Cardiac fibroblast (primary cell): Measurements from ENCODE around the gene PPP1R2.
"Not testable (repeated sequence)": the region's sequence is repeated elsewhere in the genome, so short reads cannot be mapped to it uniquely, and the experiment has no call there.

ENCODE experiments used
- DNase-seq, 2 donors: peaks; one replicate each; pipeline versions ENCODE4 v3.0.0 to v3.0.0-alpha.2; 2010; ENCODE audit warnings: low read depth in 2 of 2
- H3K4me3 ChIP-seq, 2 donors: replicated peaks in 1 of 2; 1 replicate in 1 of 2; 2 replicates in 1 of 2; pipeline ENCODE4 v1.5.1; 2011; ENCODE audit warnings: low read depth in 2 of 2, low read length in 2 of 2, mild to moderate bottlenecking in 2 of 2, moderate library complexity in 1 of 2
- TF ChIP-seq, protein P1 (sequence below): IDR thresholded peaks from one replicate; pipeline ENCODE4 v1.5.1; 2011; ENCODE audit warnings: low read depth, mild to moderate bottlenecking, low read length, inconsistent platforms

The PPP1R2 gene

DNA sequence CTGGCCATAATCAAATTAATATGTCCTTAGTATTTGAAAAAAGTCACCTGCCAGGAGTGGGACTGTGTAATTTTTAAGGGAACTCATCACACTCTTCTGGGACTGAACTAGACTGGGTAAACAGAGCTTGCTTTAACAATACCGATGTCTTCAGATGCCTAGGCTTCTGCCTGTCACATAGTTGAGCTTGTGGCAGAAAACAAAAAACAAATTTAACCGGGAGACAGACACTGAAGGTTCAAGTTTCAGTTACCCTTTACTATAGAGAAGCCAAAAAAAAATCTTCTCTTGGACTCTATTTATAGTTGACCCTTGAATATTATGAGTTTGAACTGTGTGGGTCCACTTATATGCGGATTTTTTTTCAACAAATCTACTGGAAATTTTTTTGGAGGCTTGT, 10.8 kb downstream of the PPP1R2 start:
- no peak for DNase-seq
- TF ChIP-seq, protein P1, sequence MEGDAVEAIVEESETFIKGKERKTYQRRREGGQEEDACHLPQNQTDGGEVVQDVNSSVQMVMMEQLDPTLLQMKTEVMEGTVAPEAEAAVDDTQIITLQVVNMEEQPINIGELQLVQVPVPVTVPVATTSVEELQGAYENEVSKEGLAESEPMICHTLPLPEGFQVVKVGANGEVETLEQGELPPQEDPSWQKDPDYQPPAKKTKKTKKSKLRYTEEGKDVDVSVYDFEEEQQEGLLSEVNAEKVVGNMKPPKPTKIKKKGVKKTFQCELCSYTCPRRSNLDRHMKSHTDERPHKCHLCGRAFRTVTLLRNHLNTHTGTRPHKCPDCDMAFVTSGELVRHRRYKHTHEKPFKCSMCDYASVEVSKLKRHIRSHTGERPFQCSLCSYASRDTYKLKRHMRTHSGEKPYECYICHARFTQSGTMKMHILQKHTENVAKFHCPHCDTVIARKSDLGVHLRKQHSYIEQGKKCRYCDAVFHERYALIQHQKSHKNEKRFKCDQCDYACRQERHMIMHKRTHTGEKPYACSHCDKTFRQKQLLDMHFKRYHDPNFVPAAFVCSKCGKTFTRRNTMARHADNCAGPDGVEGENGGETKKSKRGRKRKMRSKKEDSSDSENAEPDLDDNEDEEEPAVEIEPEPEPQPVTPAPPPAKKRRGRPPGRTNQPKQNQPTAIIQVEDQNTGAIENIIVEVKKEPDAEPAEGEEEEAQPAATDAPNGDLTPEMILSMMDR: no peak
- H3K4me3 ChIP-seq: no peak overlapping the region

DNA sequence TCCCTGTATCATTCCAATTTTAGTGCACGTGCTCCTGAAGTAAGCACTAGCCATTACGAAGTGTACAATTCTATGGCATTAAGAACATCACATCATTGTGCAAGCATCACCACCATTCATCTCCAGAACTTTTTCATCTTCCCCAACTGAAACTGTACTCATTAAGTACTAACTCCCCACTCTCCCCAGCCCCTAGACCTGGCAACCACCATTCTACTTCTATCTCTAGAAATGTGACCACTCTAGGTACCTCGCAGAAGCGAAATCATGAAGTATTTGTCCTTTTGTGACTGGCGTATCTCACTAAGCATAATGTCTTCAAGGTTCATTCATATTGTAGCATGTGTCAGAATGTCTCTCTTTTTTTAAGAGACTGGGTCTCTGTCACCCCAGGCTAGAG, 11.4 kb downstream of the PPP1R2 start:
- TF ChIP-seq, protein P1: no peak
- no peak overlapping the region for H3K4me3 ChIP-seq
- DNase-seq: no peak

DNA sequence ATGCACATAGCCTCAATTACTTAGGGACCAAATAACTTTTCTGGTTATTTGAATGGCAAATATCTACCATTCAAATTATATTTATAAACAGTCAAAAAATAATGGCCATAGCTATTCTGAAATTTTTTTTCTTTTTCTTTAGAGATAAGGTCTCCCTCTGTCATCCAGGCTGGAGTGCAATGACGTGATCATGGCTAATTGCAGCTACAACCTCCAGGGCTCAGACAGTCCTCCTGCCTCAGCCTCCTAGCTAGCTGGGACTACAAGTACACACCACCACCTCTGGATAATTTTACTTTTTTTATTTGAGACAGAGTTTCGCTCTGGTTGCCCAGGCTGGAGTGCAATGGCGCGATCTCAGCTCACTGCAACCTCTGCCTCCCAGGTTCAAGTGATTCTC, 16.6 kb downstream of the PPP1R2 start:
- no peak for DNase-seq
- H3K4me3 ChIP-seq: no peak overlapping the region
- TF ChIP-seq, protein P1: no peak

DNA sequence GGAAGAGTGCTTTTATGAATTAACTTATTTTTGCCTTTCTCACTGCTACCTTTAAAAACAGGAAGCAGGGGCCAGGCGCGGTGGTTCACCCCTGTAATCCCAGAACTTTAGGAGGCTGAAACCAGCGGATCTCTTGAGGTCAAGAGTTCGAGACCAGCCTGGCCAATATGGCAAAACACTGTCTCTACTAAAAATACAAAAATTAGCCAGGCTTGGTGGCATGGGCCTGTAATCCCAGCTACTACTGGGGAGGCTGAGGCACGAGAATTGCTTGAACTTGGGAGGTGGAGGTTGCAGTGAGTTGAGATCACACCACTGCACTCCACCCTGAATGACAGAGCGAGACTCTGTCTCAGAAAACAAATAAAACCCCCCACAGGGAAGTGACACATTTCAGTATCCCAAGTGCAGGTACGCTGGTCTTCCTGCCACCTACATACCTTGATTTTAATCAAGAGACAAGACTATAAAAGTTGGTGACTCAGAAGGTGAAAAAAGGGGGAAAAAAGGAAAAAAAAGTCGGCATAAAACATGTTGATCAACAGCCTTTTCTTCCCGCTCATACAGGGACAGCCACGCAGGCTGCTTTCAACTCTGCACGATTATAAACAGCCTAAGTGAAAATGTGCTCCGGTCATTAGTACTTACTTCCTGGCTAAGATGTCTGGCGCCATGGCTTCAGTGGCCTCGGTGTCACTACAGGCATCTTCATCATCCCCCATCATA, 18.8 kb downstream of the PPP1R2 start:
- TF ChIP-seq, protein P1: no peak
- H3K4me3 ChIP-seq: no peak overlapping the region
- no peak for DNase-seq

DNA sequence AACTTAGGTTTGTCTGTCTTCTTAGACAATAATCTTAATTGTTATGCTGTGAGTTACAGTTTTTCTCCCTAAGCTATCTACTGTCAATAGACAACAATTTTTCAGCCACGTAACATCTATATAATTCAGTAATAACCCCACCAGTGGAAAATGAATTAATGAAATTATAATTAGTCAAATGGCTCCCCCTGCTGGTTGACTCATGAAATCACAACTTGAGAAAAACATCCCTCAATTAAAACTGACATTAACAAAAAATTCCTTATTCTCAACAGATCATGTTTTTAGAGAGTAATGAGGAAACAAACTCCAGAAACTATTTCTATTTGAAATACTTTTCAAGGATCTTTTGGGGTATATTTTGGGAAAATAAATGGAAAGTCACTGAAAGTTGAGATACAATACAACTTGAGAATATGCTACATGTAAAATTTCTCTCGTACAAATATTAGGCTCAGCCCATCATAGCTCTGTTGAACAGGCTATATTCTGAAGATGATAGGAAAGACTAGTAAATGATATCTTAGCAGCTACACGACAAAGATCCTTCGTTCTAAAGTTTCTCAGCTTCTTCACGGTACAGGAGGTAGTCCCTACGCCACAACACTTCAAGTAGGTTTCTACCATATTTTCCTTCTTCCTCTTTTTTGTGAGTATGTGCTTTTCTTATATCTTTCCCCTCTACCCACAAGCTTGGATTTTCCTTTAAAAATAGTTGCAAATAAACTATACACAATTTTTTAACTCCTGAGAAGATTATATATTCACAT, 20.7 kb downstream of the PPP1R2 start:
- peak; percentile 53 to 59 for DNase-seq
- TF ChIP-seq, protein P1: peak; percentile 51
- no peak overlapping the region for H3K4me3 ChIP-seq

DNA sequence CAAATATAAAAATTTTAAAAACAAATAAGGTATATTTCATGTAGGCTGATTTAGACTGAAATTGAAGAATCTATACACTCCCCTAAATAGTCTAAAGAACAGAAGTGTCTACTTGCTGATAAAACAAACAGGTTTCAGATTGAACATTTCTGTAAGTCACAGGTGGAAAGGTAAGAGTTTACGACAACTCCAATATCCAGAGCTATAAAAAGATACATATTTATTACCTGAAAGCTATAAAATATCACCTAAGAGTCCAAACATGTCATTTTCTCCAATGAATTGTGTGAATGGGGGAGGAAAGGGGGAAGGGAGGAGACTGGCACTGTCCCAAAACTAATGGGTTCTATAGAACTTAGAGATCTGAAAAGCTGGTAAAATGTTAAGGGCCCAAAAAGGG, 26.1 kb downstream of the PPP1R2 start:
- TF ChIP-seq, protein P1: no peak
- no peak overlapping the region for H3K4me3 ChIP-seq
- DNase-seq: no peak

DNA sequence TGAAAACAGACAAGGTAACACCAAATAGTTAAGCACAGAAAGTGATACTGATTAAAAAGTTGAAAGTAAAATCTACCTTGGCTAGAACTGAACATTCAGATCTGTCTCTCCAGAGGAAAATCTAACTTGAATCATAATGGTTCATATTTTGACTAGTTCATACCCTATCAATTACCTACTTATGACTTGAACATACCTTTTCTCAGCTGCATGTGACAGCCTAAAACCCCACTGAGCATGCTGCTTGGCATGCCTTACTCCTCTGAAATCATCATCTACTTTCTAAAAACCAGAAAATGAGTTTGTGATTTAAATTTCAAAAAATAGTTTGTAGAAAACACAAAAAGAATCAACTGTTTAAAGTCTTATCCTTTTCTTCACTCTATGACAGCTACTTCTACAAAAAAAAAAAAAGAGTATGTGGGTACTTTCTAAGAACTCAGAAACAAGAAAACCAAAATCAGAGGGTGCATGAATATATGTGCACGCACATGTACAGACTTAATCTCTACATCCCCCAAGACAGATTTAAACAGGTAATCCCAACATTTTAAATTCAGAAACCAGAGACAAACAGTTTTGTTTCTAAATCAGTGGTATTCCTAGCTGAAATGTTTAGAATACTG, 28.4 kb downstream of the PPP1R2 start:
- not testable (repeated sequence) for H3K4me3 ChIP-seq, DNase-seq
